Keratinocyte (primary cell): ENCODE results near the gene IBSP.

Source experiments
- EZH2 ChIP-seq: IDR thresholded peaks from one replicate; pipeline ENCODE4 v1.6.1; 2012; ENCODE audit warnings: inconsistent platforms, mild to moderate bottlenecking, low read length, moderate library complexity
- TF ChIP-seq, protein P1 (sequence below), 3 experiments: IDR thresholded peaks in 1 of 3; conservative IDR thresholded peaks in 1 of 3; optimal IDR thresholded peaks in 1 of 3; 2 replicates in 2 of 3; 3 replicates in 1 of 3; pipeline versions ENCODE3 to v1.5.1; 2011; ENCODE audit warnings: low read length in 3 of 3, mild to moderate bottlenecking in 3 of 3, moderate library complexity in 2 of 3, control low read depth in 1 of 3, inconsistent platforms in 1 of 3; ENCODE audit not compliant: insufficient read depth in 2 of 3; ENCODE audit errors: extremely low read depth in 1 of 3

- TF ChIP-seq, protein P1, sequence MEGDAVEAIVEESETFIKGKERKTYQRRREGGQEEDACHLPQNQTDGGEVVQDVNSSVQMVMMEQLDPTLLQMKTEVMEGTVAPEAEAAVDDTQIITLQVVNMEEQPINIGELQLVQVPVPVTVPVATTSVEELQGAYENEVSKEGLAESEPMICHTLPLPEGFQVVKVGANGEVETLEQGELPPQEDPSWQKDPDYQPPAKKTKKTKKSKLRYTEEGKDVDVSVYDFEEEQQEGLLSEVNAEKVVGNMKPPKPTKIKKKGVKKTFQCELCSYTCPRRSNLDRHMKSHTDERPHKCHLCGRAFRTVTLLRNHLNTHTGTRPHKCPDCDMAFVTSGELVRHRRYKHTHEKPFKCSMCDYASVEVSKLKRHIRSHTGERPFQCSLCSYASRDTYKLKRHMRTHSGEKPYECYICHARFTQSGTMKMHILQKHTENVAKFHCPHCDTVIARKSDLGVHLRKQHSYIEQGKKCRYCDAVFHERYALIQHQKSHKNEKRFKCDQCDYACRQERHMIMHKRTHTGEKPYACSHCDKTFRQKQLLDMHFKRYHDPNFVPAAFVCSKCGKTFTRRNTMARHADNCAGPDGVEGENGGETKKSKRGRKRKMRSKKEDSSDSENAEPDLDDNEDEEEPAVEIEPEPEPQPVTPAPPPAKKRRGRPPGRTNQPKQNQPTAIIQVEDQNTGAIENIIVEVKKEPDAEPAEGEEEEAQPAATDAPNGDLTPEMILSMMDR (optimal IDR thresholded peaks at IDR 0.05 in 1 of 3, IDR thresholded peaks at IDR 0.05 in 1 of 3, conservative IDR thresholded peaks at IDR 0.05 in 1 of 3; ENCODE audit: extremely low read depth in 1 of 3, insufficient read depth in 2 of 3, low read length in 3 of 3): no peak
- no peak for TF ChIP-seq EZH2
Measured at GRCh38 chr4:87846226-87846625, 46.9 kb downstream of the IBSP start.
